ENCODE data around the gene CRYGA.

- TF ChIP-seq CTCF (IDR thresholded peaks at IDR 0.05; ENCODE audit: low read depth, low read length) = no peak
- no peak for TF ChIP-seq EZH2phosphoT487 (IDR thresholded peaks at IDR 0.05; ENCODE audit: low read depth)
These were observed 40.8 kb upstream of the CRYGA start for GRCh38 chr2:208204166-208204565.

Measured in OCI-LY3 (cell line).